C1 segment of cervical spinal cord (tissue), 14 donors: ENCODE data around the gene SEC11C.
"Not testable (repeated sequence)": the region's sequence is repeated elsewhere in the genome, so short reads cannot be mapped to it uniquely, and the experiment has no call there.

ENCODE experiments used
- DNase-seq, 14 donors: peaks; one replicate each; lab custom pipeline; 2025; lab: John Stamatoyannopoulos, UW

The SEC11C gene

DNA sequence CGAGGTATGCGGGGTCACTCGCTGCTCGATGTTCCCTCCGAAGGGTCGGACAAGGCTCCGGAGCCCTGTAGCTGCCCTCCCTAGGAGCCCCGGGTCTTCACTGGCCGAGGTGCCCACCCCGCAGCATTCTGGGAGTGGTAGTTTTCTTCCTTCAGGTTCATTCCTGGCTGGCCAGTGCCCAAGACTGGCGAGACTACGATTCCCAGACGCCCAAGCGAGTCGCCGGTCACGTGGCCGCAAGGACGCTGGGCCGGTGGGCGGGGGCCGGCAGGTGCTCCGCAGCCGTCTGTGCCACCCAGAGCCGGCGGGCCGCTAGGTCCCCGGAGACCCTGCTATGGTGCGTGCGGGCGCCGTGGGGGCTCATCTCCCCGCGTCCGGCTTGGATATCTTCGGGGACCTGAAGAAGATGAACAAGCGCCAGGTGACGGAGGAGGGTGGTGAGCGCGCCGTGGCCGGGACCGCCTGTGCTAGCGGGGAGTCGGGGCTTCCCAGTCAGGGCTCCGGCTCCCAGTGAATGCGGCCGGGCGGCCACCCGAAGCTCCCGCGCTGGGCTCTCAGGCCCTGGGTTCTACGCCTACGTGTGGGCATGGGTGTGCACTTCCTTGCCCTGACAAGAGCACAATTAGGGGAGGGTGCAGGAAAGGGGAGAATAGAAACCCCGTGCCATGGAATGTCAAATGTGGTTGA lies at the start of gene SEC11C:
SEC11C (plus strand) TSS at position 270 of the 687 bp plus-strand sequence; CDS start at position 335, 65 bp downstream.
- DNase-seq, result peak; percentile 68 to 98 (median 94)

DNA sequence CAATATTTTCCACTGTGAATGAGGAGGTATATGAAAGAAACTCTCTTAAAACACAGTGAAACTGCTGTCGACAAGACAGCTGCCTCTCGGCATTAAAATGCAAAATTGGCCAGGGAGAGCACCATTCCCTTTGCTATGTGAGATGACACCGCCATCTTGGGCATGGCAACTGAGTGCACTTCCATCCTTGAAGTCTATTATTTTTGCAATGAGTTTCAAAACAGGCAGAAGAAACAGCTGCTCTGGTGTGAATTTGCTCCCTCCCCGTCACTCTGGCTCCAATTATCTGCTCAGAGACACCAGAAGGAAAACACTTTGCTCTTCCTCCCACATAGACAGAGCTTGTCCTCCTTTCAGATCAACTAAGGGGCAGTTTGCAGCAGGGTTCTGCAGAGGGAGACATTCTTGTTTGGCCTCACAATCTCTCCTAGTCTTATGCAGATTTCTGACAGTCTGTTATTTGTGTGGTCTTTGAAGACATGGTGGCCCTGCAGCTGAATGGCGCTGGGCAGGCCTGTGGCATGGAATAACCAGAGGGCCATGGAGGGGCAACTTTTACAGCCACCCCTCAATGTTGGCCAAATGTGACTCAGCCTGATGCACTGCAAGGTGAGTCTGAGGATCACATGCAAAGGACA lies 48.6 kb upstream of the SEC11C start:
- no peak for DNase-seq

DNA sequence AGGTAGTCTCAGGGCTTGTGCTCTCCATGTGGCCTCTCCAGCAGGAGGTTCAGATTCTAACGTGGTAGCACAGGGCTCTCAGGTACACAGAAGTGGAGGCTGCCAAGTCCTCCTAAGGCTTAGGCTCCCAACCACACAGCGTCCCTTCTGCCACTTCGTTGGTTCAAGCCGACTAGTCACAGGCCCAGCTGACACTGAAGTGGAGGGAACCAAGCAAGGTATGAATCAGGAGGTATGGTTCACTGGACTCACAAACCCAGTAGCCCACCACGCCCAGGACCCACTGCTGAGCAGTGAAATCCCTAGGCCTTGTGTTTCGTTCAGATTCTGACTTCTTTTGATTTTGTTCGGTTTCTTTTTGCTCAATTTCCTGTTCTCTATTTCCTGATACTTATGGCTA lies 46.0 kb upstream of the SEC11C start:
- DNase-seq, result no peak

DNA sequence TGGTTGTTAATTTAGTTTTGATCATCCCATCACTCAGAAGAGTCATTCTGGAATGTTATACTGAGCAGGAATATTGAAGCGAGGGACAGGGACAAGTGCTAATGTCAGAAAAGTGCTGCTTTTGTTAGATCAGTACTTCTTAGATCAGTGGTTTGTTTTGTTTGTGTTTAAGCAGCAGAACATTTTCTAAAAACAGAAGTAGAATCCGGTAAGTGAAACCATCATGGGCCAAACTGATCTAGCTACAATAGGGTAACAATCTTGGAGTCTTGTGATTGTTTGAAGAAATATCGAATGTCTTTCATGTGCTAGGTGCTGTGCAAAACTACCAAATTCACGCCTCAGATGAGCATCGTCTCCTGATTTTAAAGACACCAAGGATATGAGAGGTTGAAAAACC lies 45.1 kb upstream of the SEC11C start:
- no peak for DNase-seq

- peak in 1 of 14 donors; percentile 66 for DNase-seq
These were observed 43.4 kb upstream of the SEC11C start for GRCh38 chr18:59096098-59096789.

GRCh38 chr18:59101830-59102414 lies 37.8 kb upstream of the SEC11C start:
- DNase-seq, result no peak

GRCh38 chr18:59109375-59109774 lies 30.3 kb upstream of the SEC11C start:
- DNase-seq, result no peak

GRCh38 chr18:59114160-59114559 lies 25.5 kb upstream of the SEC11C start:
- no peak for DNase-seq

DNA sequence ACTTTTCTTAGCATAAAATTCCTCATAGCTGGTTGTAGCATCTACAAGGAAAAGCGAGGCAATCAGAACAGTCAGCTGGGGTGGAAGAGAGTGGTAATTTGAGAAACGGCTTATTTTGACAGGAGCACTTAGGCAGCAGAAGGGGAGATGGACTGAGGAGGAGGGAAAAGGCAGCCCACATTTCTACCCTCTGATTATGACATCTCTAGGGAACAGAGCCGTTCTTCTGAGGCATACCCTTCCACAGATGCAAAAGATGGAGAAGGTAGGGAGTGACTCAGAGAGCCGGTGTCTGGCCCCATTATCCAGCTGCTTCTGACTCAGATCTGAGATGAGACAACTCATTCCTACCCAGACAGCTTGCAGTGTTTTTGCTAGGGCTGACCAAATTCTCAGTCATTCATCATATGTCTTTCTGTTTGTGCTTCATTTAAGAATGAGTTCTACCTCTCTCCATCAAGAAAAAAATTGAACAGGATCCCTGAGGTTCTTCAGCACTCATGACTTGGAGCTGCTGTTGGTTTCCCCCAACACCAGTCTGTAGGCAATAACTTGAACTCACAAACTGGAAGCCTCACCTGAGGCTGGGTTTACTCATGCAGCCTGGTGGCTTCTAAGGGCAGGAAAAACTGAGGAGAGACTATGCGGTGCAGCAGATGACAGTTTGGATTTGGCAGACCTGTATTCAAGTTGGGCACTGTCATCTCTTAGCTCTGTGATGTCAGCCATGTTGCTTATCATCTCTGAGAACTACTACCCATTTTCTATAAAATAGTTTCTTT lies 15.9 kb upstream of the SEC11C start:
- no peak for DNase-seq

DNA sequence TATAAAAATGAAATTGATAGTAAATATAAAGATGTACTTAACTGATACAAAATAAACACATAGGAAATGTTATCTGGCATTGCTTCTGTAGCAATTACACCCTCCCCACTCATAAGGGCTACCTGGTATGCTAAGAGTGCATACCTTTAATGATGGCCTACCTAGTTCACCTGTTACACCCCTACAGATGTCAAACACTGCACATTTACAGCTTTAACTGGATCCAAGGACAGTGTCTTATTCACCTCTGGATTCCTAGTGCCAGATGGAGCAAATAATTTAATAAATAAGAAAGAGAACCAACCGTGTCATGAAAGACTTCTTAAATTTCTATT lies 15.3 kb upstream of the SEC11C start:
- DNase-seq, result no peak

GRCh38 chr18:59127047-59127446 lies 12.6 kb upstream of the SEC11C start:
- no peak for DNase-seq

- DNase-seq, result no peak
These were observed 9.6 kb upstream of the SEC11C start for GRCh38 chr18:59129951-59130703.

GRCh38 chr18:59132810-59133465 lies 6.7 kb upstream of the SEC11C start:
- no peak for DNase-seq

DNA sequence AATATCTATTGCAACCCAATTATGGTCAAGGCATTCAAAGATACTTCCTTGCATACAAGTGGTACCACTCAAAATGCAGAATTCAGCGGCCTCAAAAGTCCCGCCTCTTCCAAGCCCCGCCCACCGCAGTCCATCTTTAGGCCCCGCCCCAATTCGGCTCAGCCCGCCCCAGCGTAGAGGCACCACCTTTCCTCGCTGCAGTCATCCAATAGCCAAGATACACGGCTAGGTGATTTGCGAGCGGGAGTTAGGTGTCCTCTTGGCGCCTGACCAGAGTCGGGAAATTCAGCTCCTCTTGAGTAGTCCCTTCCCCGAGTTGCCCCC lies 431 bp upstream of the SEC11C start:
- peak in 10 of 14 donors; percentile 74 to 98 (median 94) for DNase-seq

DNA sequence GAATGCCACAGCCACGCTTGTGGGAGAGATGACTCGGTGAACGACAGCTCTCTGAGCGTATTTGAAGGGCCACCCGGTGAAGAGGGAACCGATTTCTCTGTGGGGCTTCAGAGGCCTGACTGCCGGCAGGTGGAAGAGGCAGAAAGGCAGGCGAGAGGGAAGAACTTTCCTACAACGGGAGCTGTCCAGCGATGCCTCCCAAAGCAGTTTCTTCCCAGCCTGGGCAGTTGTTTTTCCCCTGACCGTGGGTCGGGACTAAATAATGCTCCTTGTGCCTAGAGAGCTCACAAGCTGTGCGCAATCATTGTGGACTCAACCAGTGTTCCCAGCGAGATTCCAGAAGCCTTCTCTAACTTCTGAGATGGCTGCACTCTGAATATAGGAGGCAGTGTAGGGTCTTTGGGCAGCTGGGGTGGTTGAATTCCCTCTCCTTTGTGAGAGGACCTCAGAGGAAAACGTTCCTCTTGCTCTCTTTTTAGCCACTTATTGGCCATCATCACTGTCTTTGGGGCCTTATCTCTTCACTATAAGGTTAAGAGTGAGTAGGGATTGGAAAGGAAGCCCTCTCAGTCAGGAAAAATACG lies 710 bp downstream of the SEC11C start:
- peak in 9 of 14 donors; percentile 28 to 71 (median 48) for DNase-seq

DNA sequence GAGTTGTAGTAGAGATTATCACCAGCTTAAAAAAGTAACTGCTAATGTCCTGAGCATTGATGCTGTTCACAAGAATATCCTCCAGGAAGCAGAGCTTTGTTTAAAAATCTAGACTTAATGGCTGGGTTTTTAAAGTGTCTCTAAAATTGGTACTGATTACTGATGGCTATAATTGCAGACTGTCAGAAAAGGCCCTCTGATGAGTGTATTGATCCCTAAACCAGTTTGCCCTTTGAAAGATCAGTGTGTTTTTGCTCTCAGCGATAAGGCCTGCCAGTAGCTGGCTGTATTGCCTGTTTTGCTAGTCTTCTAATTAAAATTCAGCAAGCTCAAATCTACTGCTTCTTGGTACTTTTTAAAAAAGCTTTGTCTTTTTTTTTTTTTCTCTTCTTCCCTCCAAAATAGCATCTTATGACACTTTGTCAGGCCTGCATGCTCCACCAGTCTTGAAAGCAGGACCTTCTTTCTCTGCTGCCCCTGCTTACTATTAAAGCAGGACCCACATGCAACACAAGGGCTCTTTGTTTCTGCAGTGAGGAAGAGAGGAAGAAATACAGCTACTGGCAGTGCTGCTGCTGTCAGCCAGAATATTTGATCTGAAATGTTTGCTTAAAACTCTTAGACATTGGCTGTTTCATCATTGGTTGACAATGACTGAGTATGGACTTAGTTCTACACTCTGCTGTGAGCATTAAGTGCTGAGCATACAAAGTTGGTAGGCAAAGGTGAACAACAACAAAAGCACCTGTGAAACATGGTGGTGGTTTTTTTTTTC lies 1.8 kb downstream of the SEC11C start:
- peak in 11 of 14 donors; percentile 3 to 49 (median 21) for DNase-seq

DNA sequence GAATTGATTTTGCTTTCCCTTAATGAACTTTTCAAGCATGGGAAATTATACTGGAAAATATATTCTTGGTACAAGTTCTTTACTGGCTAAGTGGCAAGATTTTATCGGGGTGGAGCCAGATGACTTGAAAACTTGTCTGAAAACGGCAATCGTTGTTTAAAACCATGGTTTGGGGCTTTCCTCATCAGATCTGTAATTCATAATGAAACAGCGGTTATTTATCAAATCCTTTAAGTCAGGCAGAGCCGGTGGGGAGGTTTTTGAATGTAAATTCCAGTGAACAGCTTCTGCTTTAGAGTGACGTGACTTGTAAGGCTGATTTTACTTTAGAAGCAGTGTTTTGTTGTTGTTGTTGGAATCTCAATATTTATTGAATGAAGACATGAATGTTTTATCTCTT lies 2.6 kb downstream of the SEC11C start:
- DNase-seq, result no peak

DNA sequence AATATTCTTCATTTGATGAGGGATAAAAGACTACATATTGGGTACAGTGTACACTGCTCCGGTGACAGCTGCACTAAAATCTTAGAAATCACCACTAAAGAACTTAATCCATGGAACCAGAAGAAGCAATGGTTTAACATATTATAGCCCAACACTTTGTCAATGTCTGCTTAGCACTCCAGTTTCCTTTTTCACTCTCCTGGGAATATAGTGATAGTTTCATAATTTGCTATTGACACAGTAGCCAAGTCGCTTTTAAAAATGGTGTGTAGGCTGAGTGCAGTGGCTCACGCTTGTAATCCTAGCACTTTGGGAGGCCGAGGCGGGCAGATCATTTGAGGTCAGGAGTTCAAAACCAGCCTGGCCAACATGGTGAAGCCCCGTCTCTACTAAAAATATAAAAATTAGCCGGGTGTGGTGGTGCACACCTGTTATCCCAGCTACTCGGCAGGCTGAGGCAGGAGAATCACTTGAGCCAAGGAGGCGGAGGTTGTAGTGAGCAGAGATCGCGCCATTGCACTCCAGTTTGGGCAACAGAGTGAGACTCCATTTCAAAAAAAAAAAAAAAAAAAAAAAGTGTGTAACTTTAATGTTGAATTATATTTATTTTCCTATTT lies 3.2 kb downstream of the SEC11C start:
- not testable (repeated sequence) for DNase-seq

GRCh38 chr18:59143441-59143840 lies 3.8 kb downstream of the SEC11C start:
- DNase-seq, result no peak
